Measurements from ENCODE around the gene GRIFIN. TPM values are rescaled to one million over a fixed set of nuclear protein-coding genes. Genes with fewer than 3 reads are reported as not detected.

GRIFIN gene
- total and polyA plus RNA-seq, 10 donors = not detected

GRCh38 chr7:2522780-2523433, 46.7 kb upstream of the GRIFIN start:
- H3K4me1 ChIP-seq = peaks cover 70 to 94% (median 93%) of the 10 kb centered on the region in 6 donors
- H3K27me3 ChIP-seq (replicated peaks in 1 of 7) = peaks cover 0 to 32% (median 0%) of the 10 kb centered on the region in 7 donors
- H3K27ac ChIP-seq = peak overlapping the region; percentile 1 to 96 (median 60)
- TF ChIP-seq POLR2A (IDR thresholded peaks at IDR 0.05) = no peak
- peak in 1 of 3 donors; percentile 17 for TF ChIP-seq POLR2AphosphoS5 (IDR thresholded peaks at IDR 0.05)
- TF ChIP-seq CTCF (IDR thresholded peaks at IDR 0.05 in 8 of 11, conservative IDR thresholded peaks at IDR 0.05 in 3 of 11) = no peak
- intact Hi-C loops (cut with DNase I; ENCODE audit: low total_unique reads) = no loop called here
- H3K9me3 ChIP-seq = no peaks in the 10 kb centered on the region
- H3K4me3 ChIP-seq = peak overlapping the region in 7 of 8 donors; percentile 59 to 89 (median 70)
- WGBS, 5 donors = 26 to 51% (median 45%) methylated on average over 10 to 19 of the region's 19 CpGs
- DNase-seq = no peak
- peaks cover 0 to 37% (median 23%) of the 10 kb centered on the region in 6 donors for H3K36me3 ChIP-seq

- H3K4me1 ChIP-seq = peaks cover 63 to 94% (median 85%) of the 10 kb centered on the region in 6 donors
- TF ChIP-seq CTCF (IDR thresholded peaks at IDR 0.05 in 8 of 11, conservative IDR thresholded peaks at IDR 0.05 in 3 of 11) = no peak
- TF ChIP-seq POLR2AphosphoS5 (IDR thresholded peaks at IDR 0.05) = peak; percentile 26 to 71 (median 58)
- DNase-seq = peak; percentile 86
- 2 to 8% (median 5%) methylated on average over 11 to 17 of the region's 17 CpGs for WGBS, 5 donors
- peaks cover 0 to 30% (median 20%) of the 10 kb centered on the region in 6 donors for H3K36me3 ChIP-seq
- peaks cover 0 to 32% (median 0%) of the 10 kb centered on the region in 7 donors for H3K27me3 ChIP-seq (replicated peaks in 1 of 7)
- H3K27ac ChIP-seq = peak overlapping the region; percentile 22 to 96 (median 60)
- H3K9me3 ChIP-seq = no peaks in the 10 kb centered on the region
- H3K4me3 ChIP-seq = peak overlapping the region; percentile 10 to 89 (median 67)
- intact Hi-C loops (cut with DNase I; ENCODE audit: low total_unique reads) = no loop called here
Measured at GRCh38 chr7:2521952-2522591, 45.9 kb upstream of the GRIFIN start.

- H3K9me3 ChIP-seq = no peaks in the 10 kb centered on the region
- H3K36me3 ChIP-seq = peaks cover 0 to 23% (median 12%) of the 10 kb centered on the region in 6 donors
- intact Hi-C loops (cut with DNase I; ENCODE audit: low total_unique reads) = no loop called here
- peaks cover 58 to 94% (median 81%) of the 10 kb centered on the region in 6 donors for H3K4me1 ChIP-seq
- H3K4me3 ChIP-seq = peak overlapping the region; percentile 59 to 89 (median 67)
- TF ChIP-seq POLR2AphosphoS5 (IDR thresholded peaks at IDR 0.05) (no peak), CTCF (IDR thresholded peaks at IDR 0.05 in 8 of 11, conservative IDR thresholded peaks at IDR 0.05 in 3 of 11) (no peak), POLR2A (IDR thresholded peaks at IDR 0.05) (no peak)
- peaks cover 0 to 32% (median 0%) of the 10 kb centered on the region in 7 donors for H3K27me3 ChIP-seq (replicated peaks in 1 of 7)
- peak overlapping the region in 5 of 8 donors; percentile 27 to 96 (median 94) for H3K27ac ChIP-seq
- DNase-seq = peak; percentile 84
- 22 to 41% (median 26%) methylated on average over 4 to 21 of the region's 21 CpGs for WGBS, 5 donors
Measured at GRCh38 chr7:2521341-2521745, 45.1 kb upstream of the GRIFIN start.

GRCh38 chr7:2520761-2521290, 44.6 kb upstream of the GRIFIN start:
- WGBS, 5 donors = 9 to 21% (median 16%) methylated on average over 4 to 12 of the region's 12 CpGs
- no peak for TF ChIP-seq CTCF (IDR thresholded peaks at IDR 0.05 in 8 of 11, conservative IDR thresholded peaks at IDR 0.05 in 3 of 11)
- no peak for TF ChIP-seq POLR2A (IDR thresholded peaks at IDR 0.05)
- TF ChIP-seq POLR2AphosphoS5 (IDR thresholded peaks at IDR 0.05) = no peak
- H3K4me1 ChIP-seq = peaks cover 53 to 94% (median 78%) of the 10 kb centered on the region in 6 donors
- peak overlapping the region in 5 of 8 donors; percentile 48 to 96 (median 94) for H3K27ac ChIP-seq
- peak overlapping the region; percentile 59 to 89 (median 67) for H3K4me3 ChIP-seq
- H3K36me3 ChIP-seq = peaks cover 0 to 17% (median 8%) of the 10 kb centered on the region in 6 donors
- H3K9me3 ChIP-seq = no peaks in the 10 kb centered on the region
- no peak for DNase-seq
- intact Hi-C loops (cut with DNase I; ENCODE audit: low total_unique reads) = no loop called here
- H3K27me3 ChIP-seq (replicated peaks in 1 of 7) = peaks cover 0 to 32% (median 0%) of the 10 kb centered on the region in 7 donors

Measured in spleen (tissue), 11 donors.